Measurements from ENCODE around the gene PALD1. TPM values are rescaled to one million over a fixed set of nuclear protein-coding genes. Genes with fewer than 3 reads are reported as not detected.

PALD1 gene
- total RNA-seq, 2 donors from 2014 or later = 1.1 to 1.3 TPM

DNA sequence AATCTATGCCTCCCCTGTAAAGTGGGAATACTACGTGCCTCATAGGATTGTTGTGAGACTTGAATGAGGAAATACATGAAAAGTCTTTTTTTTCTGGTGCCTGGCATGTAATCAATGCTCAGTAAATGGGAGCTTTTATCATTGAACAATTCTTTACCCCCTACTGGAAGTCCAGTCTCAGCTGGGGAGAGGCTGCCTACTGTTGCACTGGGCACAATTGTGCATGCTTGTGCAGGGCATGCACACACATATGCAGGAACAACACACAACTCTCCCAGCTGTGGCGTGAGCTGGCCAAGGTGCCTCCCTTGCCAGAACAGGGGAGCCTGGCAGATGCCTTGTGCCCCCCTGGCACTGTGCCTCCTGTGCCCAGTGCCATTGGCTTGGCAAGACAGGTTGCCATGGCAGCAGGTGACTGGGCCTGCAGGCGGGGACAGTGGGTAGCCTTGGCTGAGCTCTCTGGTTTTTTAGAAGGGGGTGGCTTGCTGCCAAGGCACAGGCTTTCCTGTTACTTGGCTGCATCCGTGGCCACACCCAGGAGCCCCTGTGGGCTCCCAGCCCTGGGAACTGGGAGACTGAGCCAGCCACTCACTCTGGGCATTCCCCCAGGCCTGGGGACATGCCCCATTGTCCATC is 16.1 kb upstream of the PALD1 start:
- Mint-ChIP-seq H3K27me3 (ENCODE audit: low read depth) (peaks cover 27% of the 10 kb centered on the region), H3K4me1 (ENCODE audit: low read depth) (peaks cover 4% of the 10 kb centered on the region), H3K36me3 (ENCODE audit: insufficient read depth in 2 of 2) (no peaks in the 10 kb centered on the region), H3K9me3 (no peaks in the 10 kb centered on the region), H3K4me3 (no peak overlapping the region), H3K27ac (no peak overlapping the region)
- ATAC-seq (replicated peaks in 1 of 2) (no peak), DNase-seq (no peak)

DNA sequence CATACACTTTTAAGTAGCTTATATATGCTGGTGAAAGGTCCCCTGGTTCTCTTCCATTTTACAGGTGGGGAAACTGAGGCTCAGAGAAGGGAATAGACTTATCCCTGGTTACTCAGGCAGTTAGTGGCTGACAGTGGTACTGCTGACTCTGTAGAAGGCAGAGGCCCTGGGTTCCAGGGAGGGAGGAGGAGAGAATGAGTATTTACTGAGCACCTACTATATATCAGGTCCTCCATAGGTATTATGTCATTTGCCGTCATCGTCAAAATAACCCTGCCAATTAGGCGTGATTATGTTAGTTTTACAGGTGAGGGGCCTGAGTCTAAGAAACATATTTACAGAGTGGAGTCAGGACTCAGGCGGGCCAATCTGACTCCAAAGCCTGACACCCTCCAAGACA is 13.3 kb upstream of the PALD1 start:
- ATAC-seq (replicated peaks in 1 of 2) (no peak), DNase-seq (no peak)
- Mint-ChIP-seq H3K27me3 (ENCODE audit: low read depth) (peaks cover 10% of the 10 kb centered on the region), H3K9me3 (no peaks in the 10 kb centered on the region), H3K36me3 (ENCODE audit: insufficient read depth in 2 of 2) (no peaks in the 10 kb centered on the region), H3K27ac (no peak overlapping the region), H3K4me3 (no peak overlapping the region), H3K4me1 (ENCODE audit: low read depth) (peaks cover 4% of the 10 kb centered on the region)

DNA sequence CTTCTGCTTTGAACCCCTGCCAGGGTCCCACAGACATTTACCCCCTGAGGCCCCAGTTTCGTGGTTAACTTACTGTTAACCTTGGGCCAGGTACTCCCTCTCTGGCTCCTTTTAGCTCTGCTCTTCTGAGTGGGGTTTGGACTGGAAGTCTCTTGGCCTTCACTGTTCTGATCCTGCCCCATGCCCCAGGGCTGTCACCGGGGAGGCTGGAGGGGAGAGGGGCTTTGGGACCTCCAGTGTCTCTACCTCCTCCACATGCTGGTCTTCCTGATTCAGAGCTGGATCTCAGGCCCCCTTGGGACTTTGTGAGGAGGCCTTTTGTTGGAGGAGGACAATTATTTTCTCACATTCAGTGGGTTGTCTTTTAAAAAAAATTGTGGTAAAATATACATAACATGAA is 12.7 kb upstream of the PALD1 start:
- peaks cover 4% of the 10 kb centered on the region for H3K27me3 Mint-ChIP-seq (ENCODE audit: low read depth)
- DNase-seq = no peak
- no peak for ATAC-seq (replicated peaks in 1 of 2)
- H3K4me1 Mint-ChIP-seq (ENCODE audit: low read depth) = peaks cover 4% of the 10 kb centered on the region
- H3K27ac Mint-ChIP-seq = no peak overlapping the region
- H3K4me3 Mint-ChIP-seq = no peak overlapping the region
- H3K36me3 Mint-ChIP-seq (ENCODE audit: insufficient read depth in 2 of 2) = no peaks in the 10 kb centered on the region
- H3K9me3 Mint-ChIP-seq = no peaks in the 10 kb centered on the region

DNA sequence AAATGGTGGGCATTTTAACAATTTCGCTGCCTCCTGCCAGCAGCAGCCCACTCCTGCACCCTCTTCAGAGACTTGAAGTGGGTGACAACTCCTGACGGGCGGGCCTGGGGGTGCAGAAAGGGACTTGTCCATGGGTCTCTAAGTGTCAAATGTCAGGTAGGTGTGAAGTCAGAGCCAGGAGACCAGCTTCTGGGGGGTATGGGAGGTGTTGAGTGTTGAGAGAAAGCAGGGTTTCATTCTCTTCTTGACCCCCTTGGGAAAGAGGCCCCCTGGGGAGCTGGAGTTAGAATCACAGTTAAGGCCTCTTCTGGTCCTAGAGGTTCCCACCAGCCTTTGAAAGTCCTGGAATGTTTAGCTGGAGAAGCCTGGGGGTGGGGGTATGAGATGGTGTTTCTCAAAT is 11.6 kb upstream of the PALD1 start:
- Mint-ChIP-seq H3K4me1 (ENCODE audit: low read depth) (no peaks in the 10 kb centered on the region), H3K36me3 (ENCODE audit: insufficient read depth in 2 of 2) (no peaks in the 10 kb centered on the region), H3K27me3 (ENCODE audit: low read depth) (no peaks in the 10 kb centered on the region), H3K9me3 (no peaks in the 10 kb centered on the region), H3K4me3 (no peak overlapping the region), H3K27ac (no peak overlapping the region)
- ATAC-seq (replicated peaks in 1 of 2) (no peak), DNase-seq (no peak)

DNA sequence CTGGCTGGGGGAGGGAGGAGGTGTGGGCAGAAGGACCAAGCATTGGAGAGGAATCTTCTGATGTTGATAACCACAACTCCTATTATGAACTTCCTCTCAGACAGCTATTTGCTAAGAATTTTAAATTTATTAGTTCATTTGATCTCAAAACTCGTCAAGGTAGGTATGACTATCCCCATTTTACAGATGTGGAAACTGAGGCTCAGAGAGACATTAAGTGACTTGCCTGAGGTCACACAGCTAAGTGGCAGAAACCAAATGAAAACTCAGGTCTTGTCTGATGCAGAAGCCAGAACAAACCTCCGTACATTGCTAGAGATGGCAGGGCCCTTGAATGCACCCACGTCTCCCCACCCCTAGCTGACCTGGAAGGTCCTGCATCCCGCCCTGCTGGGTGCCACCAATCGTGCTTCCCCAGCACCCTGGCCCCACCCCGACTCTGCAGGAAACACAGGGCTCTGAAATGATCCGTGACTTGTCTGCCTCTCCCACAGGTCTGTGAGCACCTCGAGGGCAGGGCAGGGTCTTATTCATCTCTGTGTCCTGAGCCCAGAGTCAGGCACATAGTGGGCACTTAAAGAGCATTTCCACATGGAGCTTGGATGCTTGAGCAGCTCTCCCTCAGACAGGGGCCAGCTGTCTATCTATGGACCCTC is 5.6 kb upstream of the PALD1 start:
- ATAC-seq (replicated peaks in 1 of 2) (no peak), DNase-seq (no peak)
- peaks cover 0 to 2% of the 10 kb centered on the region in 2 donors for H3K36me3 Mint-ChIP-seq (ENCODE audit: insufficient read depth in 2 of 2)
- H3K4me1 Mint-ChIP-seq (ENCODE audit: low read depth) = peaks cover 29% of the 10 kb centered on the region
- H3K9me3 Mint-ChIP-seq = no peaks in the 10 kb centered on the region
- H3K4me3 Mint-ChIP-seq = no peak overlapping the region
- peaks cover 32% of the 10 kb centered on the region for H3K27me3 Mint-ChIP-seq (ENCODE audit: low read depth)
- H3K27ac Mint-ChIP-seq = no peak overlapping the region

DNA sequence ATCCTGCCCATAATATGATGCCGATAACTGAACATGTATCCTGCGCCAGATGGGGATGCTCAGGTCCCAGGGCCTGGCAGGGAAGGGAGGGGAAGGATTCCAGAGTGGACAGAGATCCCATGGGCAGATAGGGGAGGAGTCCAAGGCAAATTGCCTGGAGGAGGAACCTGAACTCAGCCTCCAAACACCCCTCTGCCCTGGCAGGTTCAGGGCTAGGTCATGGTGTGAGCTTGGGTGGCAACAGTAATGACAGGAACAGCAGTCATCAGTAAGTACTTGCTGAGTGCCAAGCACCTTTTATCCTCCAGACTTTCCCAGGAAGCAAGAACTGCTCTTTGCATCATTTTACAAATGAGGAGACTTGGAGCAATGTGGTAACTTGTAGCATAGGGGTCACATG is 3.8 kb upstream of the PALD1 start:
- Mint-ChIP-seq H3K4me3 (no peak overlapping the region), H3K27ac (no peak overlapping the region), H3K9me3 (no peaks in the 10 kb centered on the region), H3K4me1 (ENCODE audit: low read depth) (peaks cover 40% of the 10 kb centered on the region), H3K36me3 (ENCODE audit: insufficient read depth in 2 of 2) (peaks cover 0 to 2% of the 10 kb centered on the region in 2 donors), H3K27me3 (ENCODE audit: low read depth) (peaks cover 32% of the 10 kb centered on the region)
- ATAC-seq (replicated peaks in 1 of 2) (no peak), DNase-seq (no peak)

DNA sequence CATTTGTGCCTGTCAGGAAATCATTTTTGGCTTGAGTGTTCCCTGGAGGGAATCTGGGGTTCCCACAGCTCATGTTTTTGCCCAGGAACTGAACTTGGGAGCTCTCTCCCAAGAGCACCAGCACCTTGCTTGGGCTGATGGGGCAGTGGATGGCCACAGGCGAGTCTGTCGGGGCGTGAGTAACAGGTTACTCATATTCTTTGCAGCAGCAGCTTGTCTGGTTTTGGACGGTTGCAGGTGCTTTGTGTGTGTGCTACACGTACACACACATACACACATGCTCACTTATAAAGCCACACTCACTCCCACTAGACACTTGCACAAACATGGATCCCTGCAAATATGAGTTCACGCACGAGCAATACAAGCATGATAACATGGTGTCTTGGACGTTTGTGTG is 2.9 kb upstream of the PALD1 start:
- DNase-seq = peak in 1 of 2 donors; percentile 27
- Mint-ChIP-seq H3K4me3 (no peak overlapping the region), H3K27ac (no peak overlapping the region), H3K4me1 (ENCODE audit: low read depth) (peaks cover 49% of the 10 kb centered on the region), H3K27me3 (ENCODE audit: low read depth) (peaks cover 32% of the 10 kb centered on the region), H3K36me3 (ENCODE audit: insufficient read depth in 2 of 2) (peaks cover 0 to 2% of the 10 kb centered on the region in 2 donors), H3K9me3 (no peaks in the 10 kb centered on the region)
- ATAC-seq (replicated peaks in 1 of 2) = no peak

DNA sequence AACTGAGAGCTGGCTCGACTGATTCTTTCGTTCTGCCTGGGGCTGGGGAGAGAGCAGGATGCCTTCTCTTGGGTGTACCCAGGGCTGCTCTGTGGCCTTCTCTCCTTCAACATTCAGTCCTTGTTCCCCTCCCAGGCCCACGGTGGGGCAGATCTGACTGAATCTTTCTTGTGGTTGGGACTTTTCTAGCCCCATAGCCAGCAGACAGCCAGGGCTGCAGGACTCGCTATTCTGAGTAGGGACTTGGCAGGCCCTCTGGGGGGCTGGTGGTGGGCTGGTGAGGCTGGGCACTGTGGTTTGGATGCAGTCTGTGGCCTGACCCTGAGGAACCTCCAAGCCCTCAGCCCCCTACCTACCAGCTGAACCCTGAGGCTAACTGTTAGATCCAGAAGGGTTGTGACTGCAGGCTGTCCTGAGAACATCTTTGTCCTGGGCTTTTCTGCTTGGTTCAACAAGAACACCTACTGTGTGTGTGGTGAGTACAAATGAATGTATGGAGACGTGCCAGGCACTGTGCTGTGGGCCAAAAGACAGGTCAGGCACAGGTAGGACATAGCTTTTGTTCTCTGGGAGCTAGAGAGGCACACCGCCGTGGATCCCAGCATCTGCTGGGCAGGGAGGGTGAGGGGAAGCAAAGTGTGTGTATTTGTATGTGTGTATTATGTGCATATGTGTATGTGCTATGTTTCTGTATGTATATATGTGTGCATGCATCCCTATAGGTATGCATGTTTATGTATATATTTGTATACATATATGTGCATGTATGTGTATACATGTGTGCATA is 2.1 kb upstream of the PALD1 start:
- peak in 1 of 2 donors; percentile 20 for ATAC-seq (replicated peaks in 1 of 2)
- H3K4me3 Mint-ChIP-seq = no peak overlapping the region
- peaks cover 0 to 2% of the 10 kb centered on the region in 2 donors for H3K36me3 Mint-ChIP-seq (ENCODE audit: insufficient read depth in 2 of 2)
- DNase-seq = peak in 1 of 2 donors; percentile 38
- peaks cover 32% of the 10 kb centered on the region for H3K27me3 Mint-ChIP-seq (ENCODE audit: low read depth)
- no peak overlapping the region for H3K27ac Mint-ChIP-seq
- peaks cover 52% of the 10 kb centered on the region for H3K4me1 Mint-ChIP-seq (ENCODE audit: low read depth)
- no peaks in the 10 kb centered on the region for H3K9me3 Mint-ChIP-seq

DNA sequence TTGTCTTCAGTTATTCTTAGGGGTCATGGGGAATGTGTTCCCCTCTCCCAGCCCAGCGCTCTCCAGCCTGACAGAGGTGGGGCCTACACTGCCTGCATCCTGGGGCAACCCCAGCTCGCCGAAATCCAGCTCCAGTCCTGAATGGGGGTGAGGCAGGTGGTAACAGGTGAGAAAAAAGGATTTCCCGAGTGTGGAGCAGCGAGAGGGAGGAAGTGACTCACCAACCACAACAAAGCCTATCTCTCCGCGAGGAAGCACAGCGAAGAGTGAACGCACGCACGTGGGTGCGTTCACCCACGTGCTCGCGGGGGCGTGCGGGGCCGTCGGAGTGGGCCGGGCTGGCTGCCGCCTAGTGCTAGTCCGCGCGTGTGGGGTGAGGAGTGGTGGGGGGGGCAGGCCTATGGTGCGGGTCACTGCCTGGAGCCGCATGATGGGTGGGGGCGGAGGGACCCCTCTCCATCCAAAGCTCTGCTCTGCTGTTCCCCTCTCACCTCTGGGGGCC is 855 bp upstream of the PALD1 start:
- Mint-ChIP-seq H3K27ac (no peak overlapping the region), H3K36me3 (ENCODE audit: insufficient read depth in 2 of 2) (peaks cover 0 to 2% of the 10 kb centered on the region in 2 donors), H3K4me1 (ENCODE audit: low read depth) (peaks cover 52% of the 10 kb centered on the region), H3K27me3 (ENCODE audit: low read depth) (peaks cover 32% of the 10 kb centered on the region), H3K9me3 (no peaks in the 10 kb centered on the region), H3K4me3 (peak overlapping the region; percentile 80 to 88)
- peak; percentile 76 to 84 for DNase-seq
- peak; percentile 71 to 77 for ATAC-seq (replicated peaks in 1 of 2)

DNA sequence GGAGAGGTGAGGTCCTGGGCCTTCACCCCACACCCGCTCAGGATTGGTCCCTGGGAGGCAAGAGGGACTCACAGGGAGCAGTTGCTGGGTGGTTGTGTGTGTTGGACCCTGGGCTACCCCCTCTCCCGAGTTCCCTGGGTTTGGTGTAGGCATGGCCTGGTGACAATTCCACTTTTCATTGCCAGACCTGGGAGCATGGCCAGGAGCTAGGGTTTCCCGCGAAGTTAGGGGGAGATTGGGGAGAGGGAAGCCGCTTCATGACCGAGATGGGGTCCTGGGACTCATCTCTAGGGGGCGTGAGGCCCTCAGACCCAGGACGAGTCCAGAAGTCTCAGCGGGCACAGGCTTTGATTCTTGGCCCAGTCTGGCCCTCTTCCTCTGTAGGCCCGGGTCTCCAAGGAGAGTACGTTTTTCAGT is 606 bp downstream of the PALD1 start:
- DNase-seq (no peak), ATAC-seq (replicated peaks in 1 of 2) (no peak)
- no peaks in the 10 kb centered on the region for H3K9me3 Mint-ChIP-seq
- peaks cover 27% of the 10 kb centered on the region for H3K27me3 Mint-ChIP-seq (ENCODE audit: low read depth)
- H3K36me3 Mint-ChIP-seq (ENCODE audit: insufficient read depth in 2 of 2) = peaks cover 0 to 2% of the 10 kb centered on the region in 2 donors
- H3K27ac Mint-ChIP-seq = no peak overlapping the region
- H3K4me1 Mint-ChIP-seq (ENCODE audit: low read depth) = peaks cover 52% of the 10 kb centered on the region
- peak overlapping the region; percentile 68 to 78 for H3K4me3 Mint-ChIP-seq

DNA sequence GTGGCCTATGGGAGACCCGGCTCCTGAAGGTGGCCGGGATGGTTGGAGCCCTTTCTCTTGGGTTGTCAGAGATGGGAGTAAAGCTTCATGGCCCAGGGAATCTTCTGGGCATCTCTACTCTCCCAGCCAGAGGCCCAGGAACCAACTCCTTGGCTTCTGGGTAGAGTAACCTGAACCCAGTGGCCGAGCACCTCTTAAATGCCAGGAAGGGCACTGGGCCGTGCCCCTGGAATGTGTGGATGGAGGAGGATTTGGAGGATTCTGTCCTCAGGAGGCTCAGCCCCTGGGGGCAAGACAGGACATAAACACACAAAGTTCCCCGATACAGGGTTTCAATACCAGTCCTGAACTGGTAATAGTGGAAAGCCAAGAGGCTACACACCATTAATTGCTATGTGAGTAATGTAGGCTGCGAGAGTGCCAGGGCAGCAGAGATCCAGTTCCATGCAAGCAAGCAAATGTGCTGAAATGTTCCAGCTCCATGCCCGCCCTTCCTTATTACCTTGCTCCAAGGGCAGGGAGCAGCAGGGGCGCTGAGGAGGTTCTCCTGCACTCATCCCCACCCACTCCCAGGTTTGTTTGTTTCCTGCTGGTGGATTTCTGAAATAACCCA is 1.2 kb downstream of the PALD1 start:
- H3K9me3 Mint-ChIP-seq = no peaks in the 10 kb centered on the region
- H3K36me3 Mint-ChIP-seq (ENCODE audit: insufficient read depth in 2 of 2) = peaks cover 0 to 2% of the 10 kb centered on the region in 2 donors
- H3K27ac Mint-ChIP-seq = no peak overlapping the region
- DNase-seq (no peak), ATAC-seq (replicated peaks in 1 of 2) (no peak)
- H3K4me3 Mint-ChIP-seq = peak overlapping the region; percentile 69 to 78
- peaks cover 22% of the 10 kb centered on the region for H3K27me3 Mint-ChIP-seq (ENCODE audit: low read depth)
- H3K4me1 Mint-ChIP-seq (ENCODE audit: low read depth) = peaks cover 52% of the 10 kb centered on the region

DNA sequence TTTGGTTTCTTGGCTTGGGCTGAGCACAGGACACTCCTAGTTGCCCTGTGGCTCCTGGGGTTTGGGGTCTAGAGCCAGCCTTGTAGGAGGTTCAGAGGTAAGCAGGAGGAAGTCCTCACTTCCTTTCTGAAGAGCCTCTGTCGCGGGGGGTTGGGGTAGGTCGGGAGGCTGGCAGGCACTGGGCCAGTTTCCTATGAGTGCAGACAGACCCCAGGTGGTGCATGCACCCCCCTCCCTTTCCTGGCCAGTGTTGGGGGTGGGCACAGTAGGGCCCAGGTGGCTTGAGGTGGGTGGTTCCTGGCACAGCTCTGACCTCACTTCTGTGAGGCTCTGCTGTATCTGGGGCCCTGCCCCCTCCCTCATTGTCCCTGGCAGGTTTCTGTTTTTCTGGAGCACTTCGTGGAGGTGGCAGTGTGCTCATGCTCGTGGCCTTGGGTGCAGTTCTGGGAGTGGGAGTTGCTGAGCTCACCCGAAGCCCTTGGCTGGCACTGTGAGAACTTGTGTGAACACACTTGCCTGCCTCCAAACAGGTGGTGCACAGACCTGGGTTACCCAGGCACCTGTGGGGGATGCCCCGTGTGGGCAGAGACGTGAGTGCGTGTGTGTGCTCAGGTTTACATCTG is 1.8 kb downstream of the PALD1 start:
- peaks cover 16% of the 10 kb centered on the region for H3K27me3 Mint-ChIP-seq (ENCODE audit: low read depth)
- H3K4me3 Mint-ChIP-seq = peak overlapping the region; percentile 69 to 78

More for the DNA sequence above, 1.8 kb downstream of the PALD1 start:
- peaks cover 0 to 2% of the 10 kb centered on the region in 2 donors for H3K36me3 Mint-ChIP-seq (ENCODE audit: insufficient read depth in 2 of 2)
- H3K9me3 Mint-ChIP-seq = no peaks in the 10 kb centered on the region
- ATAC-seq (replicated peaks in 1 of 2) (peak; percentile 4 to 6), DNase-seq (peak in 1 of 2 donors; percentile 24)
- peaks cover 48% of the 10 kb centered on the region for H3K4me1 Mint-ChIP-seq (ENCODE audit: low read depth)
- no peak overlapping the region for H3K27ac Mint-ChIP-seq

Data from activated T-cell treated with anti-CD3 and anti-CD28 coated beads, Interleukin-2, amount 50 U/mL, for 72 hours (primary cell).